Activated CD8-positive, alpha-beta memory T cell treated with anti-CD3 and anti-CD28 coated beads, Interleukin-2, amount 10 ng/mL, durations not matched to agents 7 days and 5 days (primary cell): Measurements from ENCODE around the gene RSRC1. TPM values are rescaled to one million over a fixed set of nuclear protein-coding genes. Genes with fewer than 3 reads are reported as not detected.
"Not testable (repeated sequence)": the region's sequence is repeated elsewhere in the genome, so short reads cannot be mapped to it uniquely, and the experiment has no call there.

ENCODE experiments used
- ATAC-seq: fragments of 150-1000 bp; cut with Tn5 transposase; one replicate; pipeline ENCODE4 v1.10.0; 2021; ENCODE audit warnings: moderate library complexity
- CTCF ChIA-PET: fragments of 350-600 bp; sonication (Branson Sonifier 250); formaldehyde crosslinking; loops from one replicate; lab custom pipeline; 2021; ENCODE audit warnings: antibody characterized with exemption; lab: Charles Lee
- DNase-seq: peaks from one replicate; pipeline ENCODE4 v3.0.0-alpha.2; 2020
- H3K27ac Mint-ChIP-seq: one replicate; pipeline ENCODE4 v1.8.0; 2021; ENCODE audit warnings: mild to moderate bottlenecking, mixed read lengths
- H3K27me3 Mint-ChIP-seq: one replicate; pipeline ENCODE4 v1.8.0; 2021; ENCODE audit warnings: mixed read lengths
- H3K36me3 Mint-ChIP-seq: one replicate; pipeline ENCODE4 v1.8.0; 2021; ENCODE audit warnings: mild to moderate bottlenecking, mixed read lengths
- H3K4me1 Mint-ChIP-seq: one replicate; pipeline ENCODE4 v1.8.0; 2021; ENCODE audit warnings: mixed read lengths
- H3K4me3 Mint-ChIP-seq: one replicate; pipeline ENCODE4 v1.8.0; 2021; ENCODE audit warnings: mild to moderate bottlenecking, moderate library complexity, mixed read lengths
- H3K9me3 Mint-ChIP-seq: one replicate; pipeline ENCODE4 v1.8.0; 2022; ENCODE audit warnings: low read depth, mixed read lengths
- total RNA-seq, 2 experiments: library from RNA; stranded (reverse); gene quantifications; one replicate each; pipeline ENCODE4 v1.2.3, GENCODE V29; 2021

Gene RSRC1
- total RNA-seq, 2 experiments from 2014 or later: 45.1 to 45.4 TPM

DNA sequence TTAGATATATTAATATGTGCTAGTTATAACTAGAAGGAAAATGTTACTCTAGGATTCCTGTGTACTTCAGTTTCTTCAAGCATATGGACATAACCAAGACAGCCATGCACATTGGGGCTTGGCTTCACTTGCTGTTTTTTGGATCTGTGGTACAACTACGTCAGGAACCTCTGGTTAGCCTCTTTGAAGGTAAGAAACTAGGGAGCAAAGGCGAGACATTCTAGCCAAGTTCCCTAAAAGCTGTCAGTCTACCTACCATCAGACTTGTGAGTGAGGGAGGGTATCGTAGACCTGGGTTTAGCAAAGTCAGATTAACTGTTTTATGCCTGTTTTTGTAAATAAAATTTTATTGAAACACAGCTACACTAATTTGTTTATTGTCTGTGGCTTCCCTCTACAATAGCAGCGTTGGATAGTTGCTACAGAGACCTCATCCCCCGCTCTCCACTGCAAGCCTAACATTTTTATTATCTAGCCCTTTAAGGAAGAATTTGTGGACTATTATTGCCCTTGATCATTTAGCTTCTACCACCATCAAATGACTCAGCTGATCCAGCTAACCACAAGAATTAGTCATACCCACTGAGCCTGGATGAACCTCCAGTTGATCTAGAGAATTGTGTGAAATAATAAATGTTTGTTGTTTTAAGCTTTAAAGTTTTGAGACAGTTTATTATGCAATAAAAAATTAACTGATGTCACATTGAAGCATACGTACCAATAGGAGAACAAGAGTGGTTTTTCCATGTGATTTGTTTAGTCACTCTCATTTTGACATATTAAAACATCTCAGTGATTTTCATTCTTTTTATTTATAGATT is 58.1 kb downstream of the RSRC1 start:
- peaks cover 18% of the 10 kb centered on the region for H3K36me3 Mint-ChIP-seq
- H3K9me3 Mint-ChIP-seq: no peaks in the 10 kb centered on the region
- peak; percentile 44 for DNase-seq
- peaks cover 13% of the 10 kb centered on the region for H3K4me1 Mint-ChIP-seq
- CTCF ChIA-PET: no interaction called here
- no peak overlapping the region for H3K27ac Mint-ChIP-seq
- H3K27me3 Mint-ChIP-seq: no peaks in the 10 kb centered on the region
- ATAC-seq: peak; percentile 61
- H3K4me3 Mint-ChIP-seq: no peak overlapping the region

- DNase-seq: no peak
- H3K9me3 Mint-ChIP-seq: no peaks in the 10 kb centered on the region
- ATAC-seq: no peak
- H3K4me1 Mint-ChIP-seq: peaks cover 13% of the 10 kb centered on the region
- H3K4me3 Mint-ChIP-seq: no peak overlapping the region
- CTCF ChIA-PET: no interaction called here
- H3K27ac Mint-ChIP-seq: no peak overlapping the region
- peaks cover 14% of the 10 kb centered on the region for H3K36me3 Mint-ChIP-seq
- H3K27me3 Mint-ChIP-seq: no peaks in the 10 kb centered on the region
These were observed 59.2 kb downstream of the RSRC1 start for GRCh38 chr3:158169091-158169491.

DNA sequence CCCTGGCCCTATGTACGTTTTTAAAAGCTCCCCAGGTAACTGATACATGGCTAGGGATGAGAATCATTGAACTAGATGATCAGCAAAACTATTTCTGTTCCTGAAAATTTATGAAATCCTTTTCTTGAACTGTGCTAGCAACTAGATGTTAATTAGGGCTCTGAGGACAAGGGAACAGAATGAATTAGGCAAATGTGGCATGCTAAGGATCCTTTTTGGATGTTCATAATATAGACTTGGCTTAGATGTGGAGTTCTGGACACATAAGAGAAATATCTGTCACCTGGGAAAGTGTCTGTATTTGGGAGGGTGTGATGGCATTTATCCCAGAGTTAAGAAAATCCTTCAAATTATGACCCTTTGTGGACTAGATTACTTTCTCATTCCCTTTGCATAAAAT is 71.2 kb downstream of the RSRC1 start:
- Mint-ChIP-seq H3K27me3 (no peaks in the 10 kb centered on the region), H3K9me3 (no peaks in the 10 kb centered on the region), H3K36me3 (peaks cover 8% of the 10 kb centered on the region), H3K4me1 (no peaks in the 10 kb centered on the region), H3K4me3 (no peak overlapping the region), H3K27ac (no peak overlapping the region)
- ATAC-seq: no peak
- CTCF ChIA-PET: no interaction called here
- no peak for DNase-seq

- Mint-ChIP-seq H3K9me3 (no peaks in the 10 kb centered on the region), H3K27me3 (no peaks in the 10 kb centered on the region), H3K4me1 (no peaks in the 10 kb centered on the region), H3K4me3 (no peak overlapping the region), H3K27ac (no peak overlapping the region), H3K36me3 (peaks cover 4% of the 10 kb centered on the region)
- CTCF ChIA-PET: no interaction called here
- ATAC-seq (no peak), DNase-seq (no peak)
These were observed 75.8 kb downstream of the RSRC1 start for GRCh38 chr3:158185711-158186110.

DNA sequence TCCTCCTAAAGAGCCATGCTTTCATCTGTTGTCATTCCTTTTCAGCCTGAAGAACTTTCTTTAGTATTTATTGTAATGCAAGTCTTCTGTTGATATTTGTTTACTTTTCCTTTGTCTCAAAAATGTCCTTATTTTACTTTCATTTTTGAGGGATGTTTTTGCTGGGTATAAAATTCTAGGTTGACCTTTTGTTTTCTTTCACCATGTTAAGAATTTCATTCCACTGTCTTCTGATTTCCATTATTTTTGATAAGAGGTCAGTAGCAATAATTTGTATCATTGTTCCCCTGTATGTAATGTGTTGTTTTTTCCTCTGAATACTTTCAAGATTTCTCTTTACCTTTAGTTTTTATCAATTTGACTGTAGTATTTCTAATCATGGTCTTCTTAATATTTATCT is 91.1 kb downstream of the RSRC1 start:
- H3K9me3 Mint-ChIP-seq: peaks cover 29% of the 10 kb centered on the region

DNA sequence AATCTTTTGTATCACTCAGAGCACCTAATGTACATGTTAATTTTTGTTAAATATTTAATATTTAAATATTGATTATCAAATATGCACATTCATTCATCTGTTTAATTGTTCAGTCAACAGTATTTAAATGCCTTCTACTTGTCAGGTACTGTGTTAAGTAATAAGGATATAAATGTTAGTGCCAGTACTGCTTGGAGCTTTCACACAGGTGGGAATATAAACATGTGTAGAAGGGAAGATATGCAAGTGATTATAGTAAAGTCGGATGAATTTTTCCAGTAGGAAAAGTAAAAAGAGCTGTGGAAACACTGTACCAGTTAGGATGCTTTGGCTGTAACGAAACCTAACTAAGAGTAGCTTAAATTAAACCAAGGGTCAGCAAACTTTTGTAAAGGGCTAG is 95.4 kb downstream of the RSRC1 start:
- CTCF ChIA-PET: no interaction called here
- H3K27ac Mint-ChIP-seq: no peak overlapping the region
- H3K4me1 Mint-ChIP-seq: peaks cover 11% of the 10 kb centered on the region
- H3K27me3 Mint-ChIP-seq: no peaks in the 10 kb centered on the region
- H3K36me3 Mint-ChIP-seq: peaks cover 41% of the 10 kb centered on the region
- peaks cover 16% of the 10 kb centered on the region for H3K9me3 Mint-ChIP-seq
- no peak overlapping the region for H3K4me3 Mint-ChIP-seq
- no peak for ATAC-seq
- DNase-seq: no peak

More for the DNA sequence above, 91.1 kb downstream of the RSRC1 start:
- DNase-seq (no peak), ATAC-seq (no peak)
- H3K4me1 Mint-ChIP-seq: peaks cover 7% of the 10 kb centered on the region
- no peak overlapping the region for H3K4me3 Mint-ChIP-seq
- CTCF ChIA-PET: no interaction called here
- no peaks in the 10 kb centered on the region for H3K27me3 Mint-ChIP-seq
- H3K36me3 Mint-ChIP-seq: peaks cover 56% of the 10 kb centered on the region
- H3K27ac Mint-ChIP-seq: no peak overlapping the region

- H3K4me1 Mint-ChIP-seq: peaks cover 11% of the 10 kb centered on the region
- no peak overlapping the region for H3K4me3 Mint-ChIP-seq
- ATAC-seq (no peak), DNase-seq (no peak)
- no peak overlapping the region for H3K27ac Mint-ChIP-seq
- H3K27me3 Mint-ChIP-seq: no peaks in the 10 kb centered on the region
- H3K9me3 Mint-ChIP-seq: peaks cover 10% of the 10 kb centered on the region
- peaks cover 36% of the 10 kb centered on the region for H3K36me3 Mint-ChIP-seq
- CTCF ChIA-PET: no interaction called here
These were observed 96.1 kb downstream of the RSRC1 start for GRCh38 chr3:158205994-158206393.

DNA sequence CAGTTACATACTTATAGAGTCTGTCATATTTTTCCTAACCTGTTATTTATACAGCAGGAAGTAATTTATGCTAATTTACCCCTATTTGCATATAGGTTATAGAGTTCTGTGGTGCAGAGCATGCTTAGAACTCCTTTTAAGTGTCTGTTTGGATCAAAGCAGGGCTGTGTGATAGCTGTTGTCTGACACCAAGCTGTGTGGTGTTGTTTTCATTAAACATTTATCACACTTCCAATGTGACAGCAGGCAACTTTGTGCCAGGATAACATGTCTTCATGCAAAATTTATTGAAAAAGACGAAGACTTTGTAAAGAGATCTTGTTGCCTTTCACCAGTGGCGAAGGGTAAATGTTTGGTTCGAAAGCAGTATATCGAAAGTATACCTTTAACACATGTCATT is 100.2 kb downstream of the RSRC1 start:
- CTCF ChIA-PET: no interaction called here
- H3K4me1 Mint-ChIP-seq: peaks cover 11% of the 10 kb centered on the region

DNA sequence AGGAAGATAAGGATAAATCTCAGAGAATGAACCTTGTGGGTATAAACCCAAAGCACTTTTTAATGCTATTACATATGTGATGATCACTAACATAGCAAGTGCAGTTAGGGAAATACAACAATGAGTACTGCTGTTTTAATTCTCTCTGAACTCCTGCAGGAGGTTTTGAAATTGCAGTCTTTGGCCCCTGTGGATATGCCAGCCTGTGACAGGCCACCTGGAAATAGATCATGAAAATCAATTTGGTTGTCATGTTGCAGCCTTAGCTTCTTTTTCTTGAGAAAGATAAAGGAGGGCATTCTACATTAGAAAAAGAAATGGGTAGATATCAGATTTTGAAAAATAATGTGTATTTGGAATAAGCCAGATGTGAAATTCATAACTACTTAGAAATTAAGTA is 103.6 kb downstream of the RSRC1 start:
- Mint-ChIP-seq H3K4me3 (no peak overlapping the region), H3K9me3 (peaks cover 7% of the 10 kb centered on the region), H3K36me3 (peaks cover 2% of the 10 kb centered on the region), H3K27me3 (no peaks in the 10 kb centered on the region), H3K4me1 (no peaks in the 10 kb centered on the region), H3K27ac (no peak overlapping the region)
- CTCF ChIA-PET: no interaction called here
- DNase-seq: no peak
- ATAC-seq: no peak

More for the DNA sequence above, 100.2 kb downstream of the RSRC1 start:
- Mint-ChIP-seq H3K4me3 (no peak overlapping the region), H3K36me3 (peaks cover 12% of the 10 kb centered on the region), H3K27me3 (no peaks in the 10 kb centered on the region), H3K27ac (no peak overlapping the region), H3K9me3 (peaks cover 6% of the 10 kb centered on the region)
- ATAC-seq (no peak), DNase-seq (no peak)

GRCh38 chr3:158217992-158218391 is 108.1 kb downstream of the RSRC1 start:
- CTCF ChIA-PET: no interaction called here
- ATAC-seq: no peak
- H3K9me3 Mint-ChIP-seq: peaks cover 7% of the 10 kb centered on the region

DNA sequence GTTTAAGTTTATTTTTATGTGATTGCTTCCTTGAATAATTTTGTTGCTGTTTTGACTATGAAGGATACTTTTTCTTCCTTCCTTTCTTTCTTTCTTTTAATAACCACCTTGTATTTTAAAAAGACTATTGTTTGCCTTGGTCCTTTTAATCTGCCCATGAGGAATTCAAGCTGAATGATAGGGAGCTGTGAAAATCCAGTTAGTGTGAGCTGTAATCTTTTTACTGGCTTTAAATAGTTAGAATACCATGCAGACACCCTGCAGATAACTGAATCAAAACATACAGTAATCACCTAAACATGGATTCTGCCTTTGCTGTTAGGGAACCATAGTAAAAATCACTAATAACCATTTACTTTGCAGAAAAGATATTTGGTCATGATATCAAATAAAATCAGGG is 110.7 kb downstream of the RSRC1 start:
- CTCF ChIA-PET: no interaction called here

More at GRCh38 chr3:158217992-158218391, 108.1 kb downstream of the RSRC1 start:
- no peak for DNase-seq
- no peak overlapping the region for H3K27ac Mint-ChIP-seq
- H3K4me3 Mint-ChIP-seq: no peak overlapping the region
- H3K36me3 Mint-ChIP-seq: peaks cover 2% of the 10 kb centered on the region
- no peaks in the 10 kb centered on the region for H3K27me3 Mint-ChIP-seq
- H3K4me1 Mint-ChIP-seq: no peaks in the 10 kb centered on the region

DNA sequence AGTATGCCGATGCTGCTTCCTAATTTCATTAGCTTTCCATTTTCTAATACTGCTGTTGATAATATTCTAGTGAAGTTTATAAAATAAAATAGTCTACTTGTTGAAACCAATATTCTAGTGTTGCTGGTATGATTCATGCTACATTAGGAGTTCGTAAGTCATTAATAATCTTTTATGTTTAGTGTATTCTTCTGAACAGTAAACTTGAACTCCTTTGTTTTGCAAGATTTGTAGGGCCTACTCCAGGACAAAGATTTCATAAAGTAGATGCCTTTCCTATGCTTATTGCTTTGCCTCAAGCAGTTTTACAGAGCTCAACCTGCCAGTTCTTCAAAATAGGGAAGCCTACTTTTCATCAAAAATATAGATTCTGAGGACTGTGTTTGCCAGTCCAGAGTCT is 111.5 kb downstream of the RSRC1 start:
- Mint-ChIP-seq H3K4me1 (no peaks in the 10 kb centered on the region), H3K27me3 (no peaks in the 10 kb centered on the region), H3K27ac (no peak overlapping the region), H3K9me3 (peaks cover 3% of the 10 kb centered on the region), H3K36me3 (peaks cover 2% of the 10 kb centered on the region), H3K4me3 (no peak overlapping the region)
- ATAC-seq (no peak), DNase-seq (no peak)
- CTCF ChIA-PET: no interaction called here

More for the DNA sequence above, 110.7 kb downstream of the RSRC1 start:
- Mint-ChIP-seq H3K27me3 (no peaks in the 10 kb centered on the region), H3K27ac (no peak overlapping the region), H3K4me1 (no peaks in the 10 kb centered on the region), H3K4me3 (no peak overlapping the region), H3K36me3 (peaks cover 2% of the 10 kb centered on the region), H3K9me3 (peaks cover 3% of the 10 kb centered on the region)
- DNase-seq (no peak), ATAC-seq (no peak)

DNA sequence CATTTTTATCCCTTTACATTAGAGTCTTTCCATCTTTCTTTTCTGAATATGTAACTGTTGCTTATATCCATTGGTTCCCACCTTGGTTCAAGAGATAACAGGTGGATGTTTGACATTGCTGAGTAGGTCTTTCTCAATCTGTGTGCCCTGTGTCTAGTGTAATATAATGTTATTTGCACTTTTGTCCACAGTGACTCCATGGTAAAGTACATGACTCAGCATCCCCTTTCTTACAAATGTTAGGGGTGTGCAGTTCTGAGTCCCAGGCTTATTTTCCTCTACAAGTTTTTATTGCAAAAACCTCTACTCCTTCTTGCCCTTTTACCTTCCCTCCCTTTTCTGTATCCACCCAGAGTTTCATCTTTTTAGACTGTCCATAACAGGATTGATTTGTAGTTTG is 116.5 kb downstream of the RSRC1 start:
- DNase-seq: no peak
- no peaks in the 10 kb centered on the region for H3K27me3 Mint-ChIP-seq
- CTCF ChIA-PET: no interaction called here

DNA sequence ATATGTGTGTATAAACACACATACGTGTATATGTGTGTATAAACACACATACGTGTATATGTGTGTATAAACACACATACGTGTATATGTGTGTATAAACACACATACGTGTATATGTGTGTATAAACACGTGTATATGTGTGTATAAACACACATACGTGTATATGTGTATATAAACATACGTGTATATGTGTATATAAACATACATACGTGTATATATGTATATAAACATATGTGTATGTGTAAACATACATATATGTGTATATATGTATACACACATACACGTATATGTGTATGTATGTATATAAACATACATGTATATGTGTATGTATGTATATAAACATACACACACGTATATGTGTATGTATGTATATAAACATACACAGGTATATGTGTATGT is 119.1 kb downstream of the RSRC1 start:
- H3K27me3 Mint-ChIP-seq, H3K4me3 Mint-ChIP-seq, H3K4me1 Mint-ChIP-seq, H3K9me3 Mint-ChIP-seq, H3K27ac Mint-ChIP-seq, CTCF ChIA-PET, ATAC-seq, H3K36me3 Mint-ChIP-seq, DNase-seq: not testable (repeated sequence)

More for the DNA sequence above, 116.5 kb downstream of the RSRC1 start:
- H3K27ac Mint-ChIP-seq: no peak overlapping the region
- no peaks in the 10 kb centered on the region for H3K9me3 Mint-ChIP-seq
- peaks cover 7% of the 10 kb centered on the region for H3K36me3 Mint-ChIP-seq
- H3K4me1 Mint-ChIP-seq: no peaks in the 10 kb centered on the region
- ATAC-seq: no peak
- no peak overlapping the region for H3K4me3 Mint-ChIP-seq
